Motor neuron (in vitro differentiated cells): ENCODE measurements around the gene TSPY8. TPM values are rescaled to one million over a fixed set of nuclear protein-coding genes. Genes with fewer than 3 reads are reported as not detected.
"Not testable (repeated sequence)": the region's sequence is repeated elsewhere in the genome, so short reads cannot be mapped to it uniquely, and the experiment has no call there.

ENCODE experiments used
- ATAC-seq, 8 experiments: fragments of 200-7000 bp; cut with Tn5 transposase; replicated peaks in 6 of 8; 2 replicates each; pipeline ENCODE4 v1.8.0; 2021; ENCODE audit warnings: mild to moderate bottlenecking in 8 of 8, moderate library complexity in 8 of 8
- H3K27ac ChIP-seq, 2 donors: fragments of 250-450 bp; sonication (Bioruptor Pico); 2 replicates each; pipeline ENCODE4 v1.9.0; 2021; ENCODE audit warnings: antibody characterized with exemption in 2 of 2, mild to moderate bottlenecking in 2 of 2, moderate library complexity in 1 of 2
- H3K4me1 ChIP-seq, 2 donors: fragments of 250-450 bp; sonication (Bioruptor Pico); replicated peaks in 1 of 2; 2 replicates each; pipeline ENCODE4 v1.6.1; 2021; ENCODE audit warnings: antibody characterized with exemption in 2 of 2, mild to moderate bottlenecking in 2 of 2, moderate library complexity in 1 of 2
- H3K4me3 ChIP-seq, 5 donors: fragments of 250-450 bp; sonication (Bioruptor Pico); 2 replicates each; pipeline ENCODE4 v1.9.0; 2021; ENCODE audit warnings: antibody characterized with exemption in 5 of 5, mild to moderate bottlenecking in 5 of 5, moderate library complexity in 4 of 5
- WGBS, 10 experiments: fragments of 450-650 bp; shearing (Covaris generic); methylation state at CpG; one replicate each; pipeline ENCODE4 v1.0.0; 2022; 5-methylcytosine and 5-hydroxymethylcytosine counted together
- in situ Hi-C, 9 experiments: fragments of 400-800 bp; cut with MboI; loops; one replicate each; pipeline ENCODE4 v1.15.0; 2021; ENCODE audit warnings: low sequenced_read_pairs in 9 of 9, low pct_unique_long_range_greater_than_20kb in 2 of 9; ENCODE audit not compliant: unreplicated experiment in 9 of 9
- total RNA-seq, 8 experiments: library from RNA; unstranded; fragments of 300-600 nt; gene quantifications; 2 replicates each; pipeline versions ENCODE4 v1.2.3 to v1.2.4, GENCODE V29; 2022

TSPY8 gene
- total RNA-seq, result not detected

GRCh38 chrY:9357497-9357896 is at the start of gene TSPY8:
TSS of gene TSPY8 (plus strand) at chrY:9357797. CDS start at chrY:9357843, 46 bp downstream.
- H3K4me1 ChIP-seq, in situ Hi-C loops, H3K4me3 ChIP-seq, ATAC-seq, H3K27ac ChIP-seq: not testable (repeated sequence)
- no CpG with 5 or more reads among the region's 25 CpGs for WGBS, 10 experiments

- no peaks in the 10 kb centered on the region for H3K4me1 ChIP-seq
- ATAC-seq, result no peak
- no peak overlapping the region for H3K4me3 ChIP-seq
- in situ Hi-C loops, result no loop called here
- WGBS, 10 experiments, result 0 to 17% (median 0%) methylated on average over 1 to 2 of the region's 7 CpGs; no CpG with 5 or more reads in 6 of the 10 experiments
- no peak overlapping the region for H3K27ac ChIP-seq
Measured at GRCh38 chrY:9320996-9321395, 36.6 kb upstream of the TSPY8 start.

- WGBS, 10 experiments, result no CpG with 5 or more reads among the region's 26 CpGs
- H3K27ac ChIP-seq, H3K4me3 ChIP-seq, in situ Hi-C loops, ATAC-seq, H3K4me1 ChIP-seq: not testable (repeated sequence)
Measured at GRCh38 chrY:9337164-9337563, 20.4 kb upstream of the TSPY8 start, which contains the start of gene TSPY4. TSS of gene TSPY4 (plus strand) at chrY:9337464. CDS start at chrY:9337510, 46 bp downstream.

- ATAC-seq, in situ Hi-C loops: not testable (repeated sequence)
- WGBS, 10 experiments, result no CpG with 5 or more reads among the region's 26 CpGs
Measured at GRCh38 chrY:9396527-9396926, 38.9 kb downstream of the TSPY8 start.

GRCh38 chrY:9398121-9398520 is 40.5 kb downstream of the TSPY8 start, which contains the start of gene TSPY3:
TSS of gene TSPY3 (plus strand) at chrY:9398421. CDS start at chrY:9398467, 46 bp downstream.
- H3K4me1 ChIP-seq, in situ Hi-C loops, ATAC-seq, H3K4me3 ChIP-seq, H3K27ac ChIP-seq: not testable (repeated sequence)
- WGBS, 10 experiments, result no CpG with 5 or more reads among the region's 26 CpGs

More at GRCh38 chrY:9396527-9396926, 38.9 kb downstream of the TSPY8 start:
- not testable (repeated sequence) for H3K4me3 ChIP-seq, H3K27ac ChIP-seq, H3K4me1 ChIP-seq

Other genes starting within 250 kb of the TSPY8 start
- gene TSPY4, start 20.3 kb upstream of the TSPY8 start, total RNA-seq, result 1 to 10 TPM in 1 of 8 experiments, under 1 TPM in 1, not detected in 6; 0.15 to 1.1 TPM
- 1 to 10 TPM in 1 of 8 experiments, under 1 TPM in 2, not detected in 5; 0.50 to 2.6 (median 0.58) TPM for gene TSPY3, start 40.6 kb downstream of the TSPY8 start, total RNA-seq
- gene TSPY1, start 109.2 kb downstream of the TSPY8 start, total RNA-seq, result under 1 TPM in 1 of 8 experiments, not detected in 7; 0.28 TPM
- gene TSPY9, start 129.5 kb downstream of the TSPY8 start, total RNA-seq, result 1 to 10 TPM in 1 of 8 experiments, under 1 TPM in 1, not detected in 6; 0.71 to 2.0 TPM
- under 1 TPM in 2 of 8 experiments, not detected in 6; 0.42 to 0.81 TPM for gene TSPY10, start 170.1 kb downstream of the TSPY8 start, total RNA-seq